ENCODE measurements around the gene SCAMP2. TPM values are rescaled to one million over a fixed set of nuclear protein-coding genes. Genes with fewer than 3 reads are reported as not detected.

SCAMP2 gene
- total and polyA plus RNA-seq, 2 of the 13 experiments (the other 11 are each of a cell fraction or from before 2014, with no cell fraction given): 34.8 to 121 TPM

GRCh38 chr15:74889883-74890664, 16.9 kb upstream of the SCAMP2 start, which contains the start of gene MPI (continued):
- TF ChIP-seq NR2C2 (CRISPR knock-in tag; IDR thresholded peaks at IDR 0.05; ENCODE audit: borderline replicate concordance) (peak; percentile 86), NFE2L2 (IDR thresholded peaks at IDR 0.05; ENCODE audit: low read length) (no peak), MAZ (IDR thresholded peaks at IDR 0.05; ENCODE audit: borderline replicate concordance, low read depth, low read length) (peak; percentile 46; the same call in 1 of the 2 replicates), MAZ (CRISPR knock-in tag; IDR thresholded peaks at IDR 0.05; ENCODE audit: low read depth) (peak; percentile 90), ZNF382 (CRISPR knock-in tag; IDR thresholded peaks at IDR 0.05; ENCODE audit: borderline replicate concordance) (no peak), ZSCAN21 (CRISPR knock-in tag; IDR thresholded peaks at IDR 0.05; ENCODE audit: borderline replicate concordance) (peak; percentile 75; the same call in 1 of the 2 replicates), SAFB2 (CRISPR knock-in tag; IDR thresholded peaks at IDR 0.05; ENCODE audit: borderline replicate concordance, low read depth) (no peak; the same call in 1 of the 2 replicates), ONECUT2 (CRISPR knock-in tag; IDR thresholded peaks at IDR 0.05) (peak; percentile 48; the same call in 1 of the 2 replicates), ZSCAN25 (CRISPR knock-in tag; IDR thresholded peaks at IDR 0.05) (no peak; the same call in 1 of the 2 replicates), SUZ12 (IDR thresholded peaks at IDR 0.05; ENCODE audit: low read depth, low read length) (peak; percentile 93), CBX1 (IDR thresholded peaks at IDR 0.05; ENCODE audit: low read depth) (no peak), YY1 (IDR thresholded peaks at IDR 0.05; ENCODE audit: insufficient read depth, insufficient replicate concordance, low read depth, low read length) (peak; percentile 95), HOXA5 (CRISPR knock-in tag; IDR thresholded peaks at IDR 0.05) (0 out of 2 replicates have a peak, but pooled peaks have one; percentile 66), MEIS1 (CRISPR knock-in tag; IDR thresholded peaks at IDR 0.05; ENCODE audit: borderline replicate concordance) (peak; percentile 79; the same call in 1 of the 2 replicates), ZNF678 (CRISPR knock-in tag; IDR thresholded peaks at IDR 0.05) (no peak), ZFAT (CRISPR knock-in tag; conservative IDR thresholded peaks at IDR 0.05) (0 out of 2 replicates have a peak, but pooled peaks have one; percentile 45), PHF21A (CRISPR knock-in tag; IDR thresholded peaks at IDR 0.05) (peak; percentile 55; the same call in 1 of the 2 replicates), ZNF576 (CRISPR knock-in tag; IDR thresholded peaks at IDR 0.05) (0 out of 2 replicates have a peak, but pooled peaks have one; percentile 11), MXD4 (CRISPR knock-in tag; IDR thresholded peaks at IDR 0.05) (peak; percentile 77), POLR2G (IDR thresholded peaks at IDR 0.05; ENCODE audit: low read depth, low read length) (peak; percentile 98), GABPB1 (CRISPR knock-in tag; IDR thresholded peaks at IDR 0.05) (peak; percentile 89), SETDB1 (CRISPR knock-in tag; IDR thresholded peaks at IDR 0.05; ENCODE audit: borderline replicate concordance) (no peak)
- TF ChIP-seq, protein P1, sequence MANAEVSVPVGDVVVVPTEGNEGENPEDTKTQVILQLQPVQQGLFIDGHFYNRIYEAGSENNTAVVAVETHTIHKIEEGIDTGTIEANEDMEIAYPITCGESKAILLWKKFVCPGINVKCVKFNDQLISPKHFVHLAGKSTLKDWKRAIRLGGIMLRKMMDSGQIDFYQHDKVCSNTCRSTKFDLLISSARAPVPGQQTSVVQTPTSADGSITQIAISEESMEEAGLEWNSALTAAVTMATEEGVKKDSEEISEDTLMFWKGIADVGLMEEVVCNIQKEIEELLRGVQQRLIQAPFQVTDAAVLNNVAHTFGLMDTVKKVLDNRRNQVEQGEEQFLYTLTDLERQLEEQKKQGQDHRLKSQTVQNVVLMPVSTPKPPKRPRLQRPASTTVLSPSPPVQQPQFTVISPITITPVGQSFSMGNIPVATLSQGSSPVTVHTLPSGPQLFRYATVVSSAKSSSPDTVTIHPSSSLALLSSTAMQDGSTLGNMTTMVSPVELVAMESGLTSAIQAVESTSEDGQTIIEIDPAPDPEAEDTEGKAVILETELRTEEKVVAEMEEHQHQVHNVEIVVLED (CRISPR knock-in tag; IDR thresholded peaks at IDR 0.05; ENCODE audit: borderline replicate concordance): peak; percentile 82
- TF ChIP-seq, protein P2, sequence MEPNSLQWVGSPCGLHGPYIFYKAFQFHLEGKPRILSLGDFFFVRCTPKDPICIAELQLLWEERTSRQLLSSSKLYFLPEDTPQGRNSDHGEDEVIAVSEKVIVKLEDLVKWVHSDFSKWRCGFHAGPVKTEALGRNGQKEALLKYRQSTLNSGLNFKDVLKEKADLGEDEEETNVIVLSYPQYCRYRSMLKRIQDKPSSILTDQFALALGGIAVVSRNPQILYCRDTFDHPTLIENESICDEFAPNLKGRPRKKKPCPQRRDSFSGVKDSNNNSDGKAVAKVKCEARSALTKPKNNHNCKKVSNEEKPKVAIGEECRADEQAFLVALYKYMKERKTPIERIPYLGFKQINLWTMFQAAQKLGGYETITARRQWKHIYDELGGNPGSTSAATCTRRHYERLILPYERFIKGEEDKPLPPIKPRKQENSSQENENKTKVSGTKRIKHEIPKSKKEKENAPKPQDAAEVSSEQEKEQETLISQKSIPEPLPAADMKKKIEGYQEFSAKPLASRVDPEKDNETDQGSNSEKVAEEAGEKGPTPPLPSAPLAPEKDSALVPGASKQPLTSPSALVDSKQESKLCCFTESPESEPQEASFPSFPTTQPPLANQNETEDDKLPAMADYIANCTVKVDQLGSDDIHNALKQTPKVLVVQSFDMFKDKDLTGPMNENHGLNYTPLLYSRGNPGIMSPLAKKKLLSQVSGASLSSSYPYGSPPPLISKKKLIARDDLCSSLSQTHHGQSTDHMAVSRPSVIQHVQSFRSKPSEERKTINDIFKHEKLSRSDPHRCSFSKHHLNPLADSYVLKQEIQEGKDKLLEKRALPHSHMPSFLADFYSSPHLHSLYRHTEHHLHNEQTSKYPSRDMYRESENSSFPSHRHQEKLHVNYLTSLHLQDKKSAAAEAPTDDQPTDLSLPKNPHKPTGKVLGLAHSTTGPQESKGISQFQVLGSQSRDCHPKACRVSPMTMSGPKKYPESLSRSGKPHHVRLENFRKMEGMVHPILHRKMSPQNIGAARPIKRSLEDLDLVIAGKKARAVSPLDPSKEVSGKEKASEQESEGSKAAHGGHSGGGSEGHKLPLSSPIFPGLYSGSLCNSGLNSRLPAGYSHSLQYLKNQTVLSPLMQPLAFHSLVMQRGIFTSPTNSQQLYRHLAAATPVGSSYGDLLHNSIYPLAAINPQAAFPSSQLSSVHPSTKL (CRISPR knock-in tag; IDR thresholded peaks at IDR 0.05): no peak; the same call in 1 of the 2 replicates

Data from HepG2 (cell line).